Stimulated activated CD4-positive, alpha-beta T cell treated with anti-CD3 and anti-CD28 coated beads, Interleukin-2, amount 100 ng/mL, for 4 hours (primary cell): ENCODE data around the gene CENPX.

Experiments
- DNase-seq: peaks from one replicate; pipeline ENCODE4 v3.0.0-alpha.2; 2020; ENCODE audit warnings: low read depth

CENPX gene

DNA sequence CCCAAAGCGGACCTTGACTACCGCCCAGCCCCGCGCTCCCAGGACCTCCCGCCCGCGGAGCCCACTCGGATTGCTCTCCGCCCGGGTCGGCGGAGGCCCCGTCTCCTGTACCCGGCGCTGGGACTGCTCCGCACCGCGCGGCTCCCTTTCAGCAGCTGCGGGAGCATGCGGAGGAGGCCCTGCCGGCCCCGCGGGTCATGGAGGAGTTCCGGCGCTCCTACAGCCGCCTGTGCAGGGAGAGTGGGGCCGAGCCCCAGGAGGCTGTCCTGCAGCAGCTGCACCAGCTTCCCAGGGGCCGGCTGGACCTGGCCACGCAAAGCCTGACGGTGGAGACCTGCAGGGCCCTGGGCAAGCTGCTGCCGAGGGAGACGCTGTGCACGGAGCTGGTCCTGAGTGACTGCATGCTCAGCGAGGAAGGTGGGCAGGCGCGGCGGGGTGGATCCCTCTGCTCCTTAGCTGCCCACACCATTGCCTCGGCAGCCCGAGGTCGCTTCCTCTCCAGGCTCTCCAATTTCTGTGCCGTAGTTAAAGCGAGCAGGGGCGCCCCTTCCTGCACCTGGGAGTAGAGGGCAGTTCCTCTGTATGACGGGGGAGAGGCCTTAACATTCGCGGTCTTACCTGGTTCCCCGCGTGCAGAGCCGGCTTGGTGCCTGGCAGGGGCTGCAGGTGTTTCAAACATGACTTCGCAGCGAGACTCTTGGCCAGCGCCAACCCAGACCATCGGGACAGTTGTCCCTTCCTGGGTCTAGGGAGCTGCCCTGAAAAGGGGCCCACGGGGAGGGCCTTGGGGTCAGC lies 966 bp upstream of the CENPX start:
- DNase-seq, result no peak

DNA sequence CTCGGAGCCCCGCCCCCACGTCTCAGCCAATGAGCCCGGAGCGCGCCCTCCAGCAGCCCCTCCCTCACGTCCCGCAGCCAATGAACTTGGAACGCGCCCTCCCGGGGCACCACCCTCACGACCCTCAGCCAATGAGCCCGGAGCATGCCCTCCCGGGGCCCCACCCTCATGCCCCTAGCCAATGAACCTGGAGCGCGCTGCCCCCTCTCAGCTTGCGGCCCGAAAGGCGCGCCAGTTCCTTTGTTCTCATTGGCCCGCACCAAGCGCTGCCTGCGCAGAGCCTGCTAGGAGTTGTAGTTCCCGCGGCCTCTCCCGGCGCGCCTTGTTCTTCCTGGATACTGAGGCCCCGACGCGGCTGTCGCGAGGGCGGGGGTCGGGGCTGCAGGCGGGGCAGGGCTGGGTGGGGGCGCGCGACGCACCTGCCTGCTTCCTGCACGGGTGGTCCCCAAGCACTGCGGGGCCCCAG lies 336 bp upstream of the CENPX start, which contains the start of gene LRRC45:
LRRC45 (plus strand) TSS at position 325 of the 466 bp plus-strand sequence. CDS start 339 bp downstream, outside the sequence.
- peak; percentile 100 for DNase-seq

DNA sequence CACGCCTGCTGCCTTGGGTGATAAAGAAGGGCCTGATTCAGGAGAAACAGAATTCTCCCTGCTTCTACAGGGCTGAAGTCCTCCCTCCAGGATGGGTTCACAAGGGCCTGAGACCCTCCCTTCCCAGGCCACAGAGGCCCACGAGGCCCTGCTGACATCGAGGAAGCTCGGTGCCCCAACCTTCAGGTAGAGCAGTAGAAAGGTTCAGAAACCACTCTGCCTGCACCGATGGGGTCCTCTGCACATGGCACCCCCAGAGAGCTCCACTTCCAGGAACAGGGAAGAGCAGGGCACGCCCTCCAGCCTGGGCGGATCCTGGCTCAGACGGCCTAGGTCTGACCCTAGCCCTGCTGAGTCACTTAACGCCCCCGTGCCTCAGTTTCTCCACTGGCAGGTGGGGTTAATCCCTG lies 773 bp downstream of the CENPX start:
- DNase-seq, result no peak

DNA sequence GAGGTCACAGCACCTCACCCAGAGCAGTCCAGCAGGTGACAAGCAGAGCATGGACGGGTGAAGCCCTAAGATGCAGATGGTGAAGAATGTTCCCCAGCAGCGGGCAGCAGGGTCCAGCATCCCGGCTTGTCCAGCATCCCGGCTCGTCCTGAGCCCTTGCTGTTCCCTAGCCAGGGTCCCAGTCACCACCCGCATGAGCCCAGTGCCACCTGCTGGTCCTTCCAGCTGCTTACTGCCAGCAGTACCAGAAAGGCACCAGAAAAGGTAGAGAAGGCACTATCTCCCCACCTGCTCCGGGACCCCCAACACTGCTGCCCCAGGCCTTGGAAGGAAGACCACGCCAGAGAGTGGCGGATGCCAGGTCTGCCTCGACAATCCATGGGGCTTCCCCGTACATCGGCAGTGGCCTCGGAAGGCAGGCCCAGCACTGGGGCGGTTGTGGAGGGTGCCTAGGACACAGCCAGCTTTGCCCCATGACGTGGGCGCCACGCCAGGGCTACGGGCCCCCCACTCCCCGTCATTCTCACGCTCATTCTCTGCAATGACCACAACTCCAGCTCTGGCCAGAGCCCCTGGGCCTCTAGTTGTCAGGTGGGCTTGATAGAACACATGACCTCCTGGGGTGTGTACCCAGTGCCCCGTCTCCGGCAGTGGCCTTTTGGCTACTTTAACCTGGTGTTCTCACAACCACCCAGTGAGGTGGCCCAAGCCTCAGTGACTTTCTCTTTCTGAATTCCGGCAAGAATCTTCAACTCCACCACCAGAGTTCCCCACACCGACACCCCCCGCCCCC lies 1.4 kb downstream of the CENPX start:
- DNase-seq, result peak; percentile 37

DNA sequence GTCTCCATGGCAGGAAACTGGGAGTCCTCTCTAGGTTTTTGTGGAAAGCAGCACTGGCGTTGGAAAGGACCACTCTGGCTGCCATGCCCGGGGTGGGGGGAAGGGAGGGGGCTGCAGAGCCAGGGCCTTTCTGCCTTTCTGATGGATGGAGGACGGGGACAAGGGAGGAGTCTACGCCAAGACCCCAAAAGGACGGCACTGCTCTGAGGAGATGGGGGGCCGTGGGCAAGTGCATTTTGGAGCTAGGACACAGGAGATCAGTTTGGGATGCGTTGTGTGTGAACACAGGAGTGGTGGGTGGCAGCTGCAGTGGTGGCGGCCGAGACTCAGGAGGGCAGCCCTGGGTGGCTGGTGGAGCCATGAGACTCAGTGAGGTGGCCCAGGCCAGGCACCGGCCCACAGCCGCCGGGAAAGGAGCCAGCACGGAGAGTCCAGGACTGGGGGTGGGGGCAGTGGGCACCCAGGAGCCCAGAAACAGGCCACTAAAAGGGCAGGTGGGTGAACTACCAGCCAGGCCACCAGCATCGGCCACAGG lies 2.0 kb downstream of the CENPX start:
- DNase-seq, result no peak

DNA sequence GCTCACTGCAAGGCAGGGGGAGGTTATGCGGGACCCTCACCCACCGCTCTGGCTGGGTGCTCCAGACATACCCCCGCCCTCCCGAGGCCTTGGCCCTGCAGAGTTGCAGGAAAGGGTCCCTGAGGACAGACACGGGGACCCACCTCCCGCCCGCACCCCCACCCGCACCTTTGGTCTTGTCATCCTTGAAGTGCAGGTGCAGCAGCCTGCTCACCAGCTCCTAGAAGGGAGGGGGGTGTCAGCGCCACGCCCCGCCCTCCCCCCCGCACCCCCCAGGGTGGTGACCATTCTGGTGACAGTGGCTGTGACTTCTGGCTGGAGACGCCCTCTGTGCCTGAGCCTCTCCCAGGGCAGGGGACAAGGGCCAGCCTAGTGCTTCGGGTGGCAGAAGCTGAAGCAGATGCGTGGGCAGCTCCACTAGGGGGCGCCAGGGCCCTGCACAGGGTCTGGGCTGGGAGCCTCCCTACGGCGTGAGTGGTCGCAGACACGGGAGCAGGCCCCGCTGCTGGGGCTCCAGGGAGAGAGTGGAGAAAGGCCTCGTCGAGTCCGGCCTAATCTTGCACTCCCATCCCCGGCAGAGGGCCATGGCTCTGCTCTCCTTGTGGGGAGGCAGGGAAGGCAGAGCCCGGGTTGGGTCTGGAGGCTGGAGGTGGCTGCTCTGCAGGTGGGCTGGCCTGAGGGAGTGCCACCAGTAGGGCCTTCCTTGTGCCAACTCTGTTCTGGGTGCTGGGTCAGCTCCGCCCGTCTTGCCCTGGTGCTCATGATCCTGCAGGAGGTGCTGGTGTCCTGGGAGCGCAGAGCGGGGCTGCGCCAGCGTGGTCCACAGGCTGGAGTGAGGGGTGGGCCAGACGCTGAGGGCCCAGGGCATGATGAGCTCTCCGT lies 2.7 kb downstream of the CENPX start:
- DNase-seq, result peak; percentile 43

DNA sequence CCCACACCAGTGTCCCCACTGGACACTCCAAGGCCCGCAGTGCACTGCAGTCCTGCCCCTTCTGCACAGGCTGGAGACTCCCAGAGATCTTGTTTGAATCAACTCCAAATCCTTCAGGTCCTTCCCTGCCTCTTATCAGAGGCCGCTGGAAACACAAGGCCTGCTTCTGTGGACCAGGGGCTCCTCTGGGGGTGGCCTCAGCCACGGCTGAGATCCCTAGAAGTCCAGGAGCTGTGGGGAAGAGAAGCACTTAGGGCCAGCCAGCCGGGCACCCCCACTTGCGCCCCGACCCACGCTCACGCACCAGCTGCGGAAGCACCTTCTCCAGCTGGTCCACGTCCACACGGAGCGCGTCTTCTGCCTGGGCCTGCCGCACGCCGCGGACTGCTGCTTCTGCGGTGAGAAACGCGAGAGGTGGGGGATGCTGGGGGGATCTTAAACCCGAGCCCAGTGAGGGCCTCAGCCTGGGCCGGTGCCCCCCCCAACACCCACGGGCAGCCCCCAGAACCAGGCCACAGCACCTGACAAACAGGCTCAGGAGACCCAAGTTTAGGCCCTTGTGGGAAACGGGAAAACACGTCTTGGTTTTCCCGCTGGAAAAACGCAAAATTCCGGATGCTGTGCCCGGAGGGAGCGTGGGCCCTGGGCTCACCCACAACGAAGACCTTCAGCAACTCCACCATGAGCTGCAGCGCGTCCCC lies 3.5 kb downstream of the CENPX start:
- DNase-seq, result no peak

DNA sequence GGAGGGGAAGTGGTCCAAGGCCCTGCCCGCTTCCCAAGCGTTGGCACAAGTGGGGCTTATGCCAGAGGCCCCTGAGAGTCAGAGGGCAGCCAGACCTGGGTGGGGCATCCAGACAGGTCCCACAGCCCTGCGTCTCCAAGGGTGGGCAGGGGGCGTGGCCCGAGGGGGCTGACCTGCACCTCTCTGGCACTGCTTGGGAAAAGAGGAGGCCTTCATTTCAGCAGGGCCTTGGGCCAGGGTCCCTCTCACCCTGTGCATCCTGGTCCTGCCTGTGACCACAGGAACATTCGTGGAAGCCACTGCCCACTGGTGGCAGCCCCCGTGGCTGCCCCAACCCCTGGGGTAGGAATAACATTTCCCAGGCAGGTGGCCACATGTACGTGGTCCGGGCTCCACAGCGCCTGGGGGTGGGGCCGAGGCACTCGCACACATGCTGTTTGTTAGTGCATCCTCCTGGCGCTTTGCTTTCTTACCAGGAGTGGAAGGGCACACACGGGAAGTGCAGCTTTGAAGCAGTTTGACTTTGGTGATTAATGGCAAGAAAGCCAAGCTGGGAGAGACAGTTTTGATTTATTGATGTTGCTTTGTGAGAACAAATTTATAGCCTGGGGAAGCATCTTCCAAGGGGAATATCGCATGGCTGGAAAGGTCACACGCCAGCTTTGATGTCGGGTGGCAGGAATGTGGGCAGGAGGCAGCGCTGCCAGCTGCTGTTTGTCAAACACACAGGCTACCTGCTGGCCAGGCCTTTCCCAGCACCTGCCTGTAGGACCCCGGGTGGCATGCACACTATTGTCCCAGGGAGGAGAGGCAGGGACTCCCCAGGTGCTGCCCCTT lies 4.3 kb downstream of the CENPX start:
- no peak for DNase-seq

DNA sequence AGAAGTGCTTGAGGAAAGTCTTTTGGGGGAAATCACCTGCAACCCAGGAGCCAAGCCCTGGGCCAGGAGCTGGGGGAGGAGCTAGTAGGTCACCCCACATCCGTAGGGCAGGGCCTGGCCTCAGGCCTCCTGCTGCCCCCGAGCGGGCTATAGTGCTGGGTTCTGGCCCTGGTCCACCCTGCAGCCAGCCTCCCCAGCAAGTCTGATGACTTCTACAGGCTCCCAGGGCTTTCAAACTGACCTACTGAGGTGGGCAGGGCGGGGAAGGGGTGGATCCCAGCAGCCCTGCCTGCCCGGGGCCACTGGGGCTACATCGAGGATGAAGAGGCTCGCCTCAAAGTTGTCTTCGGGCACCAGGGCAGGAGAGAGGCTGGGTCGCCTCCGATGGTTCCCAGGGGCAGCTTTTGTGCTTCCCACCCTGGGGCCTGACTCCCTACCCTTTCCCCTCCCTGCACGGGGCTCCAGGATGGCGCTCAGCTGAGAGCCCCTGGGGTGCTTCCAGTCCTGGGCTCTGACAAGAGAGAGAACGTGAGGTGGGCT lies 5.0 kb downstream of the CENPX start:
- no peak for DNase-seq

DNA sequence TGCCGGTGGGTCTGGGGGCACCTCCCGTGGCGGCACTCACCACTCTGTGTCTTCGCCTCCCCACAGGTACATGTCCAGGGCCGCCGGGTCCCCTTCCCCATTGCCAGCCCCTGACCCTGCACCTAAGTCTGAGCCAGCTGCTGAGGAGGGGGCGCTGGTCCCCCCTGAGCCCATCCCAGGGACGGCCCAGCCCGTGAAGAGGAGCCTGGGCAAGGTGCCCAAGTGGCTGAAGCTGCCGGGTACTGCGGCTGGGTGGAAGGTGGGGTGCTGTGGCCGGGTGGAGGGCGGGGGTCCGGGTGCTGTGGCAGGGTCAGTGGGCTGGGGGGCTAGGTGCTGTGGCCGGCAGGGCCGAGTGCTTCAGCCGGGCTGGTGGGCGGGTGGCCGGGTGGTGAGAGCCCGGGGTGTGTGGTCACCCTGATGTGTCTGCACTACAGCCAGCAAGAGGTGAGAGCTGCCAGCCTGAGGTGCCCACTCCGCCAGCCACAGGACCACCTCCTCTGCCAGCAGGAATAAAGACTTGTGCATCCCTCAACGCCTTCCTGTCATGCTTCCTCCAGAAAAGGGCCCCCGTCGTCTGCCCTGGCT lies 5.7 kb downstream of the CENPX start:
- no peak for DNase-seq

DNA sequence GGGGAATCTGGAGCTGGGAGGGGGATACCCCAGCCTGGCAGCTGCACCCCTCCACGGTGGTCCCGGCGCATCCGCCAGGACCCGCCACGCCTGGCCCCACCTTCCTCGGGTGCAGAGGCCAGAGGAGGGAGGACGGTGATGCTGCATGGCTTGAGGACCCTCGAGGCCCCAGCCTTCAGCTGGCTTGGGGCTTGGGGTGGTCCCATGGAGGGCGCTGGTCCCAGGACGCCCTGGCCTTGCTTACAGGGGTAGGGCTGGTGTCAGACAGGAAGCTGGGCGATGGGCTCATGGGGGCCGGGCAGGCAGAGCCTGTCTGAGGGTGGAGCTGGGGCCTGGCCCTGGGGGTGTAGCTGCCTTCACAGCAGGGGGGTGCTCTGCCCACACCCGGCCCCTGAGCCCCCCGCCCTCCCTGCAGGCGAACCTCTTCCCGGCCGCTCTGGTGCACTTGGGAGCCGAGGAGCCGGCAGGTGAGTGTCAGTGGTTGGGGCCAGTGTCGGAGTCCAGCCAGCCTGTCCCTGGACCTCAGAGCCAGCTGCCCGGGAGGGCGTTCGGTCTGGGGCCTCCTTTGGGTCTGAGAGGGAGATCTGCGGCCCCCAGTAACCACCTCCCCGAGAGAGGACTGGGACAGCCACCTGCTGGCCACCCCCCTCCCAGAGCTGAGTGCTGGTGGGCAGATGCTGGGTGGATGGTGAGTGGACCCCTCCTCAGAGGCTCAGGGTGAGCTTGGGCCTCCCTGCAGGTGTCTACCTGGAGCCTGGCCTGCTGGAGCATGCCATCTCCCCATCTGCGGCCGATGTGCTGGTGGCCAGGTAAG lies 6.4 kb downstream of the CENPX start:
- DNase-seq, result no peak

DNA sequence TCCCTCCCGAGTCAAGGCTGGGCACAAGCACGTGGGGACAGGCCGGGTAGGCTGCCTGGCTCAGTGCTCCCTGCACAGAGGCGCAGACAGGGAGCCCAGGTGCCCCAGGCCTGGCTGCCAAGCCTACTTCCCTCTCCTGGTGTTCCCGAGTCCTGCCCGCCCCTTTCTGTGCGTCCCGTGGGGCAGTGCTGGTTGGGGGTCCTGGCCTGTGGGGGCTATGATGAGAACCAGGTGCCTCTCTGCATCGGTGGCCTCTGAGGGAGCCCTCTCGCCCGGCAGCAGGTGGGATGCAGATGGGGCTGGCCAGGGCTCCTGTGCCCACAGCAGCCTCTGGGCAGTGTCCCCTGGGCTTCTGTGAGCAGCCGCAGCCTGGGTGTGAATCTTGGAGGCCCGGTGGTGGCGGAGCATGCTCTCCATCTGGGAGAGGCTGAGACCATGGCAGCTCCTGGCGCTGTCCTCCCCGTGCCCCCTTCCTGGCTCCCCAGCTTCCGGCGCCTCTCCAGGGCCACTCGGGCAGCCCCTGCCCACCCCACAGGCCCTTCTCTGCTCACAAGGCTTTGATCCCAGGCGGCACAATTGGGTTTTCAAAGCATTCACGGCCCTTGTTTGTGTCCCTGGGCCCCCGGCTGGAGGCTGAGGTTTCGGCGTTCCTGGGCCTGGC lies 7.2 kb downstream of the CENPX start:
- DNase-seq, result no peak

DNA sequence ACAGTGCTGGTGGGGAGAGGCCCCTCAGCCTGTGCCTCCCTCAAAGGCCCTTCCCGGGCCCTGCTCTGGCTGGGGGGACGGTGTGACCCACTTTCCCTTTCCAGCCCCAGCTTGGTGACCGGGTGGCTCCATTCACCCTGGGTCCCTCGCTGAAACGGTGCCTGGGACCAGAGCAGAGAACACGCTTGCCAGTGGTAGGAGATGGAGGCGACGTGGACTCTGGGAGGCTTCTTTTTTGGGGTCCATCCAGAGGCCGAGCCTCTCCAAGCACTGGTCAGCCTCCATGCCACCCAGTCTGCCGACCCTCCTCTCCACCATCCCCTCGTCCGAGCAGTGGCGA lies 7.7 kb downstream of the CENPX start:
- no peak for DNase-seq

DNA sequence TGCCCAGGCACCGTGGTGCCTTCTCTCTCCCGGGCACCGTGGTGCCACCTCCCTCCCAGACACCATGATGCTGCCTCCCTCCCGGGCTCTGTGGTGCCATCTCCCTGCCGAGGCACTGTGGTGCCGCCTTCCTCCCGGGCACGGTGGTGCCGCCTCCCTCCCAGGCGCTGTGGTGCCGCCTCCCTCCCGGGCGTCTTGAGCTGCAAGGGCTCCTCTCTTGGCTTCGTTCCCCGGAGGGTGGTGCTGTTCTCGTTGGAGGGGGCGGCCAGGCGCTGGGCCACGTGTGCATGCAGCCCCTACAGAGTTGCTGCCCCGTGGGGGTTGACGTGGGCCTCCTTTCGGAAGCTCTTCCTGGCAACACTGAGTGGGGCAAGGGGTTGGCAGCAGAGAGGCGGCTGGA lies 8.2 kb downstream of the CENPX start:
- no peak for DNase-seq

DNA sequence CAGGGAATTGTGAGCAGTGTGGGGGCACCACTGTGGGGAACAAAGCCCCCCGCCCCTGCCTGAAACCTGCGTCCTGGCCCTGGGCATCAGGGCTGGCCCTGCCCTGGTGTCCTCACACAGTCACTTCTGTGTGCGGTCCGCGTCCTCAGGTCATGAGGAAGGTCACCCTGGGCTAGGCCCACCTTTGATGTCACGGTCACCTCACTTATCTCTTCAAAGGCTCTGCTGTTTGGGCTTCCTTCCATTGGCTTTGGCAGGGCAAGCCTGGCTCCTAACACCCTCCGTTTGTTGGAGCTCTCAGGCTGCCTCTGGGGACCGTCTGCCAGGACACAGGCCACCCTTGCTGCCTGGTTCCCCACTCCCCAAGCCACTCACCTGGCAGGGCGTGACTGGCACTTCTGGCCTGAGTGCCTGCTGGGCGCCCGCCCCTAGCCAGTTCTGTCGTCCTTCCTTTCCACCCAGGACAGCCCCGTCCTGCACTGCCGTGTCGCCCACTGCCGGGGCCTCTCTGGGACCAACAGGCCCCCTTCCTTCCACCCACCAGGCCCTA lies 8.8 kb downstream of the CENPX start:
- no peak for DNase-seq

DNA sequence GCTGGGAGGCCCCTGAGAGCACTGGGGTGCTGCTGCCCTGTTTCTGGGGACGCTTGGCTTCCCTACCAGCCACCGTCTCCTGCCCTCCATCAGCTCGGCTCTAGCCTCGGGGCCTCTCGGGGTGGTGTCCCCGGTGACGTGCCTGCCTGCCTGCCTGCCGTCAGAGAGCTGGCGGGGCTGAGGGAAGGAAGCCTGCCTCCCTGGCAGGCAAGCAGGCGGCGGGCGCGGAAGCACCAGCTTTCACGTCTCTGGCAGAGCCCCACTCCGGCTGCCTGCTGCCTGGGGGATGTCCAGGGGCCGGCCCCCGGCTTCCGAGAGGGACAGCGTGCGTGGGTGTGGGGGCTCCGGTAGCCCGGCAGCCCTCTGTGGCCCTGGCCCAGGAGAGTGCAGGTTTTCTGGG lies 9.3 kb downstream of the CENPX start:
- no peak for DNase-seq

DNA sequence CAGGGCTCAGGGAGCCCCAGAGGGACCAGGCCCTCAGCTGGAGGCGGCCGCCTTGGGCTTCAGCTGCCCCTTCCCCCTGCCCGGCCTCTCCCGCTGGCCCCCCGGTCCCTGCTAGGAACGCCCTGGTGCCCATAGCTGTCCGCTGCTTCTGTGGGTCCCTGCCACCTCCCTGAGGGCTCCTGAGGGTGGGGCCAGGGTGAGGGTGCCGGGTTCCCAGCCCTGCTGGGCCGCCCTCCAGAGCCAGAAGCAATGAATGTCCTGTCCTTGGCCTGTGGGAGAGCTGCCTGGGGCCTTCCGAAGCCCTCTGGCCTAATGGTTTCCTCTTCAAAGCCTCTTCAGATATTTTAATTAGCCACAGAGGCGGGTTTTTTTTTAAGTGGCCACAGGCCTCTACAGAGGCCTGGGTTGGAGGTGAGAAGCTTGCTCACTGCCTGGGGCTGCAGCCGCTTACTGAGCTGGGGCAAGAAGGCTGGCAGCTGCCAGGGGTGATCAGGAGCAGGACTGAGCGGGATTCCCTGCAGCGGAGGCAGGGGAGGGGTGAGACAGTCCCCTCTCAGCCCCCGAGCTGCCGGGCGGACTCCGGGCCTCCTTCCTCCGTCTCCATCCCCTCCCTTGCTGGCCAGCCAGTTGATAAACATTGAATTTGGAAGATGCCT lies 9.9 kb downstream of the CENPX start:
- no peak for DNase-seq

DNA sequence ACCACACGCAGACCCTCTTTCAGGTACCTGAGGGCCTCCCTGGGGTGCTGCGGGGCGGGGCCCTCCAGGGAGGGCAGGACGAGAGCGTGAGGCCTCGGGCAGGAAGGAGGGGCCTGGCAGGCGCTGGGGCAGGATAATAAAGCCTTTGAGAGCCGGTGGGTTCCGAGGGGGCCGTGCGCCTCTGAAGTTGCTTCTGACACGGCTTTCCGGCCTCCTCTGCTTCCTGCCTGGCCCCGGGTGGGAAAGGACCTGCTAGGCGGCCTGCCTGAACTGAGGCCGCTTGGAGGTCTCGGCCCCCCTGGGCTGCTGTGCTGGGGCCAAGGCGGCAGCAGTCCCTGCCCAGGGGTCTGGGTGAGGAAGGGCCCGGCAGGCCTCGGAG lies 10.4 kb downstream of the CENPX start:
- no peak for DNase-seq
